ENCODE measurements around the gene PLIN4.

The PLIN4 gene

DNA sequence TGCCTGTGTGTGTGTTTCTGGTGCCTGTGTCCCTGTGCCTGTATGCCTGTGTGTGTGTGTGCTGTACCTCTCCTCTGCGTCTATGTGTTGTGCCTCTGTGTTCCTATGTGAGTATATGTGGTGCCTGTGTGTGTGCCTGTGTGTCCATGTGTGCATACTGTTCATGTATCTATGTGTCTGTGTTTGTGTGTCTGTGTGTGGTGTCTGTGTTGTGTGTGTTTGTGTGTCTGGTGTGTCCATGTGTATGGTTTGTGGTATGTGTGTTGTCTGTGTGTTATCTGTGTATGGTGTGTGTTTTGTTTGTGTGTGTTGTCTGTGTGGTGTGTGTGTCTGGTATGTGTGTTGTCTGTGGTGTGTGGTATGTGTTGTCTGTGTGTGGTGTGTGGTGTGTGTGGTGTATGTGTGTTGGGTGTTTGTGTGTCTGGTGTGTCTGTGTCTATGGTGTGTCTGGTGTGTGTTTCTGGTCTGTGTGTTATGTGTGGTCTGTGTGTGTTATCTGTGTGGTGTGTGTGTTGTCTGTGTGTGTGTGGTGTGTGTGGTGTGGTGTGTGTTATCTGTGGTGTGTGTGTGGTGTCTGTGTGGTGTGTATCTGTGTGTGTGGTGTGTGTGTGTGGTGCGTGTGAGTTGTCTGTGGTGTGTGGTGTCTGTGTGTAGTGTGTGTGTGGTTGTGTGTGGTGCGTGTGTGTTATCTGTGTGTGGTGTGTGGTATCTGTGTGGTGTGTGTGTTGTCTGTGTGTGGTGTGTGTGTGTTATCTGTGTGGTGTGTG, 25.8 kb downstream of the PLIN4 start:
- no peak for DNase-seq (ENCODE audit: low spot score)

DNA sequence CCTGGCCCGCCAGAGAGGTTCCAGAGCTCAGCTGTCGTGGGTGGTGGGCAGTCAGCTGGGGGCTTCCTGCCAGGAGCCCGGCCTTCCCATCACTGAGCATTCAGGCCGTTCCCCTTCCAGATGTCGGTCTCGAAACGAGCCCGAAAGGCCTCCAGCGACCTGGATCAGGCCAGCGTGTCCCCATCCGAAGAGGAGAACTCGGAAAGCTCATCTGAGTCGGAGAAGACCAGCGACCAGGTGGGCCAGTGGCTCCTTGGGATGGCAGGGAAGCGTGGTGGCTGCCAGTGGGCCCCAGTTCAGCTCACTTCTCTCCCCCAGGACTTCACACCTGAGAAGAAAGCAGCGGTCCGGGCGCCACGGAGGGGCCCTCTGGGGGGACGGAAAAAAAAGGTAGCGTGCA, 26.8 kb downstream of the PLIN4 start:
- DNase-seq (ENCODE audit: low spot score) = no peak

DNA sequence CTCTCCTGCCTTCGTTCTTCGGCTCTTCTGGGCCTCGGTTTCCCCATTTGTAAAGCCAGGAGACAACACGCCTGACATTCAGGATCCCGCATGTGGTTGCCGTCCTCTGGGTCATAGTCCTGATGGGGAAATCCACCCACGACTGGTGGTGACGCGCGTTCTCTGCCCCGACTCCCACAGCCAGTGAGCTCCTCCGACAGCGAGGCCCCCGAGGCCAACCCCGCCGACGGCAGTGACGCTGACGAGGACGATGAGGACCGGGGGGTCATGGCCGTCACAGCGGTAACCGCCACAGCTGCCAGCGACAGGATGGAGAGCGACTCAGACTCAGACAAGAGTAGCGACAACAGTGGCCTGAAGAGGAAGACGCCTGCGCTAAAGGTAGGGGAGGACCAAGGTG, 29.8 kb downstream of the PLIN4 start:
- DNase-seq (ENCODE audit: low spot score) = peak; percentile 3

GRCh38 chr19:4487572-4487971, 30.7 kb downstream of the PLIN4 start:
- DNase-seq (ENCODE audit: low spot score) = peak; percentile 3

DNA sequence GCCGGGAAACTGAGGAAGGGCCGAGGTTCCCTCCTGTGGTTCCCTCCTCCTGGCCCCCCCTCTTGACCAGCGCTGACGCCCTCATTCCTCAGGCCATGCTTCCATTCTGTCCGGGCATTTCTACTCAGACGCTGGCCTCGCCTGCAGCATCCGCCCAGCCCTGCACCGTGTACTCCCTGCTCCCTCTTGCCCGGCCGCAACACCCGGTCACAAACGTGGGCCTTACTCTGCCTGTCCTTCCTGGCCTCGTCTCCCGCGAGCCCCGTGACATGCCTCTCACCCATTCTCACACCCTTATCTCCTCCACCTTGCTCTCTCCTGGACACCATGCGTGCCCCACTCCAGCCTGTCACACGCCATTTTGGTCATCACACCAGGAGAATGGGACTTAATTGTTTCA, 34.9 kb downstream of the PLIN4 start:
- no peak for DNase-seq (ENCODE audit: low spot score)

DNA sequence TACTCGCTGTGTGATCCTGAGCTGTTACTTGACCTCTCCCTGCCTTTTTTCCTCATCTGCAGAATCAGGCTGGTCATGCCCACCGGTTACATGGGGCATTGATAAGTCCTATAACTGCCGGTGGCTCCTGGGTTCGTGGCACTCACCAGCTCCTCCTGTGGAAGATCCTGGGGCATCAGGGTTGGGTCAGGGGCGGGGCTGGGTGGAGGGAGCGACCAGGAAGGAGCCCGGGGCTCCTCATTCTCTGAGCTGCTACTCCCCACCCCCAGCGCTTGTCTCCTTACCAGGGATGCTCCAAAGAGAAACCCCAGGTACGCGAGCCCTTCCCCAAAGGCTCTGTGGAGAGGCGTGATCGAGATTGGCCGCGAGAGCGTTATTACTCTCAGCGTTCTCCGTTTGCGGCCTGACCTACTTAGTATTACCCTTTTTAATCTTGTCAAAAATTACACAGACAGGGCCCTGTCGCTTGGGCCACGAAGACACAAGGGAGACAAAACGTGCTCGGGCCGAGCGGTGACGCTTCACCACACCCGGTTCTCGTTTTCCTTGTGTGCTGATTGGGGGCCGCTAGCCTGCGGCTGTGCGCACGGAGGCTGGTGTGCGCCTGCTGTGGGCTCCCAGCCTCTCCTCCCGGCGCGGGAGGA, 35.4 kb downstream of the PLIN4 start:
- no peak for DNase-seq (ENCODE audit: low spot score)

DNA sequence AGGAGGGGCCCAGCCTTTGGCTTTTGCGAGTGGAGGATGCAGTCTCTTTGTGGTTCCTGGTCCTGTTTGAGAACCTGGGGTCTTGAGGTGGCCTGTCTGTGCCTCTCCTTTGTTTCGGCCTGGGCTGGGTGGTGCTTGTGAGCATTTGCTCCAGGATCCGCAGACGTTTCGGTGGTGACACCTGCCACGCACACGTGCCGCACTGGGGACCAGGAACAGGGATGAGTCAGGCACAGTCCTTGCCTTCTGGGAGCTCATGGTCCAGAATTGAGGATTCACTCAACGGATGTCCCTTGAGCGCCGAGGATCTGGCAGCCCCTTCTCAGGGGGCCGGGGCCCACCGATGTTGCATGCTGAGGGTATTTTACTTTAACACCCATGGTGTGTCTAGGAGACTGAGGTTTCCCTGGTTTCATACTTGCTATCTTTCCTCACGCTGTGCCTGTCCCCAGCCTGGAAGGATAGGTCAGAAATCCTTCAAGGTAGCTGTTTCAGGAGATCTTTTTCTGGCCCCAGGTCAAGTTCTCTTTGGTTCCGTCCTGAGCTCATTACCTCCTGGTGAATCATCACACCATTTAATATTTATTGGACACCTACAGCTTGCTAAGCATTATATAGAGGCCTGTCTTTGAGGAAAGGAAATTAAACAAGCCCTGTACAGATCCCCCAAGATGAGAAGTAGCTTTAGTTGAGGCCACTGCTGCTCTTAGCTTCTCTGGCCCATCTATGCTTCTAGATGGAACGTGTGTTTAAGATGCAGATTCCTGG, 41.1 kb downstream of the PLIN4 start:
- DNase-seq (ENCODE audit: low spot score) = no peak

DNA sequence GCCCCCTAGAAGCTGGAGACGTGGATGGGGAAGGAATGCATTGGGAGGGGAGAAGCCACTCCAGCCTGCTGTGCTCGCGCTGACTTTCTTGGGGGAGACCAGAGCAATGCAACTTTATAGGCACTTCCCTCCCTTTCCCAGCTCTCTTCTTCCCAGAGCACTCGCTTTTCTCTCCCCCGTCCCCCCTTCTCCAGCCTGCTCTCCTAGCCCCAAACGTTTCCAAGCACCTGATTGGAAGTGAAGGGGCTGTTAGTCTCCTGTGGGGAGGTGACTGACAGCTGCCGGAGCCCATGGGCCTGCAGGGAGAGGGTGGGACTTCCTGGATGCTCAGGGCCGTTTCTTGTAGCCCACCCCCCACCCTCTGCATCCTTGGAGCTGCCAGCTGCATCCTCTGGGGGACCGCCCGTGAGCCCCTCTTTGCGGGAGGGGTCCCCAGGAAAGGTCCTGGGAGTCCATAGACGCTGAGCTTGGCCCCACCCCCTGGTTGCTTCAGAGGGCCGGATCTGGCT, 43.7 kb downstream of the PLIN4 start:
- peak; percentile 73 for DNase-seq (ENCODE audit: low spot score)

DNA sequence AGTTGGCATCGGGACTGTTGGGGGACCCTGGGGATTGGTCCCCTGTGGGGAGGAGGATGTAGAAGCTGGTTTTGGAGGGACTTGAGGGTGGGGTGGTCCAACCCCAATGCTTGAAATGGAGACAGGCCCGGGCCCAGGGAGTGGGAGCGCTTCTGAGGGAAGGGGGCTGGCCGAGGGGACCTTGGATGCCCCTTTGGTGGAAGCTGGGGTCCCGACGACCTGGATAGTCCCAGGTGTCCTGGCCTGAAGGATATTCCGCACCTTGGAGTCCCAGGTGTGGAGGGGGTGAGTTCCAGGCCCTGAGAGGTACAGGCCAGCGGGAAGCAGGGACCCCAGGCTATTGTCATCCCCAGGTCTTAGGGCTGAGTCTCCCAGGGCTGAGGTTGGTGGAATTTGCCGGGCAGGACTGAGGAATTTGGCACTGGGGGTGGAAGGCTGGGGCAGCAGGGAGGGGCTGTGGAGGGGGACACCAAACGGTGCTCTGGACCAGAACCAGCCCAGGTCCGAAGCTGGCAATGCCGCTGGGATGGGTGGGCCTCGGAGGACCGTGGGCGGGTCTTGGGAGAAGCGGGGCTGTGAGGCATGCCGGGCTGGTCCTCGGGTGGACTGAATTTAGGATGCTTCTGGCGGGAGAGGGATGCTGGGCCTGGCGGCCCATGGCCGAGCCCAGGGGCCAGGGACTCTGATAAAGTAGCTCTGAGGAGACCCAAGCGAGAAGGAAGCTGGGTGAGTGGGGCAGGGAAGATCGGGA, 44.3 kb downstream of the PLIN4 start:
- peak; percentile 45 for DNase-seq (ENCODE audit: low spot score)

DNA sequence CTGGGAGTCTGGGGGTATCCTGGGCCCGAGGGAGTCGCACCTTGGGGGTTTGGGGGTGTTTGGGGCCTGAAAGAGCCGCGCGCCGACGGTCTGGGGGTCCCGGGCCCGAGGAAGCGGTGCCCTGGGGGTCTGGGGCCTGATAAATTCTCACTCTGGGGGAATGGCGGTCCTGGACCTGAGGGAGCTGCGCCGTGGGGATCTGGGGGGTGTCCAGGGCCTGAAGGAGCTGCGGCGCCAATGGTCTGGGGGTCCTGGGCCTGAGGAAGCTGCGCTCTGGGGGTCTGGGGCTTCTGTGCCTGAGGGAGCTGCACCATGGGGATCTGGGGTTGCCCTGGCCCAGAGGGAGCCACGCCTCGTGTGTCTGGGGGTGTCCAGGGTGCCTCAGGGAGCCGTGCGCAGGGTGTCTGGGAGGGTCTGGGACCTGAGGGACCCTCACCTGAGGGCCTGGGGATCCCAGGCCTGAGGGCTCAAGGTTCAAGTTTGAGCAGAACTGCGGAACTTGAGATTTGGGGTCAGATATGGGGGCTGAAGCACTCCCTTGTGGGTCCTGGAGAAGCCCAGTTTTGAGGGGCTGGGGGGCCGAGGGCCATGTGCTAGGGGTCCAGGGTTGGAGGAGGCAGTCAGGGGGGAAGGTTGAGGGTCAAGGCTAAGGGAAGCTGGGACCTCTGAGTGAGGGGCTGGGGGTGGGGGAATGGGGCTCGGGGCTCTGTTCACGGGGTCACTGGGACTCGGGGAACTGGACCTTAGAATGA, 45.1 kb downstream of the PLIN4 start:
- no peak for DNase-seq (ENCODE audit: low spot score)

GRCh38 chr19:4472174-4472974, 45.9 kb downstream of the PLIN4 start, which contains the start of gene HDGFL2:
Gene HDGFL2, plus strand, starts transcription at chr19:4472297. Its CDS starts 54 bp downstream, at chr19:4472351.
- no peak for DNase-seq (ENCODE audit: low spot score)

DNA sequence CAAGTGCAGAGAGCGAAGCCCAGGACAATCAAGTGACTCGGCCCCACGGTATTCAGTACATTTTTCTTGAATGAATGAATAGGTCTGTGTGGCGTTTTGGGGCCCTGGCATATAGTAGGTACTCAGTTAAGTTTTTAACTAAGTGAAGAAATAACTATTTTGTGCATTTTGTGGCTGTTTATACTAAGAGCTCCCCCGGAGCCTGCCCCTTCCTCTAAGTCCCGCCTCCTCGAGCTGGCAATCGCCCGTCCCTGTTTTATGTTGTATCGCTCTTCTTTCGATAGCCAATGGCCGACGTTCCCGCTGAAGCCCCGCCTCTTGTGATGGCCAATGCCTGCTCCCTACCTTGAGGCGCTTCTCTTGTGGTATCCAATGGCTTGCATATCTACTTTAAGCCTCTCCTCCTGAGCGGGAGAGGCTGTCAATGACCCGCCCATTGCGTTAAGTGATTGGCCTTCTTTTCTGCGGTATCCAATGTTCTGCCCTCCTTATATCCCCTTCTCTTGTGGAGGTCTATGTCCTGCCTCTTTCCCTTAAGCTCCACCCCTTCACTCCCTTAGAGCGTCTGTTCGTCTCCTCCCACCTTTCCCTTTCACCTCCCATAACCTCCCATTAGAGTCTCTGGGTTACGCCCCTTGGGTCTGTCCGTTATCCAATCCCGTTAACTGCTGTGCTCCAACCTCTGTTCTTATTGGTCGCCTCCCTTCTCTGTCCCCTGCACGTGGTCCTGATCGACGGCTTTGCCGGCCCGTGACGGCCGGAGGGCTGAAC, 46.7 kb downstream of the PLIN4 start:
- peak; percentile 99 for DNase-seq (ENCODE audit: low spot score)

DNA sequence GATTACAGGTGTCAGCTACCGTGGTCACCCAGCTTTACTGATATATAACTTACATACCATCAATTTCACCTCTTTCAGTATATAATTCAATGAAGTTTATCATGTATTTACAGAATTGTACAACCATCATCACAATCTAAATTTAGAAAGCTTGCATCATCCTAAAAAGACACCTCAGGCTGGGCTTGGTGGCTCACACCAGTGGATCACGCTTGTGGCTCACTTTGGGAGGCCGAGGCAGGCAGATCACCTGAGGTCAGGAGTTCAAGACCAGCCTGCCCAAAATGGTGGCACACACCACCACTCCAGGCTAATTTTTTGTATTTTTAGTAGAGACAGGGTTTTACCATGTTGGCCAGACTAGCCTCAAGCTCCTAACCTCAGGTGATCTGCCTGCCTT, 50.5 kb downstream of the PLIN4 start:
- DNase-seq (ENCODE audit: low spot score) = no peak

DNA sequence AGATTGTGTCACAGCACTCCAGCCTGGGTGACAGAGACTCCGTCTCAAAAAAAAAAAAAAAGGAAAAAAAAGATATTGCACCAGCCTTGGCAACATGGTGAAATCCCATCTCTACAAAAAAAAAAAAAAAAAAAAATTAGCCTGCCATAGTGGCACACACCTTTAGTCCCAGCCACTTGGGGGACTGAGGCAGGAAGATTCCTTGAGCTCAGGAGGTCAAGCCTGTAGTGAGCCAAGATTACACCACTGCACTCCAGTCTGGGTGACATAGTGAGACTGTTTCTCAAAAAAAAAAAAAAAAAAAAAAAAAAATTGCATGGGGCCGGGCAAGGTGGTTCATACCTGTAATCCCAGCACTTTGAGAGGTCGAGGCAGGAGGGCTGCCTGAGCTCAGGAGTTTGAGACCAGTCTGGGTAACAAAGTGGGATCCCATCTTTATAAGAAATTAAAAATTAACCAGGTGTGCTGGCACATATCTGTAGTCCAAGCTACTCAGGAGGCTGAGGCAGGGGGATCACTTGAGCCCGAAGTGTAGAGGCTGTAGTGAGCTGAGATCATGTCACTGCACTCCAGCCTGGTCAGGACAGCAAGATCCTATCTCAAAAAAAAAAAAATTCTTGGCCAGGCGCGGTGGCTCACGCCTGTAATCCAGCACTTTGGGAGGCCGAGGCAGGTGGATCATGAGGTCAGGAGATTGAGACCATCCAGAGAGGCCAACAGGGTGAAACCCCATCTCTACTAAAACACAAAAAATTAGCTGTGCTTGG, 53.3 kb downstream of the PLIN4 start:
- DNase-seq (ENCODE audit: low spot score) = no peak

- peak; percentile 97 for DNase-seq (ENCODE audit: low spot score)
Measured at GRCh38 chr19:4457654-4458395, 60.5 kb downstream of the PLIN4 start, which contains the start of gene UBXN6. Gene UBXN6, minus strand, starts transcription at chr19:4457794. Its CDS starts 97 bp downstream, at chr19:4457697.

DNA sequence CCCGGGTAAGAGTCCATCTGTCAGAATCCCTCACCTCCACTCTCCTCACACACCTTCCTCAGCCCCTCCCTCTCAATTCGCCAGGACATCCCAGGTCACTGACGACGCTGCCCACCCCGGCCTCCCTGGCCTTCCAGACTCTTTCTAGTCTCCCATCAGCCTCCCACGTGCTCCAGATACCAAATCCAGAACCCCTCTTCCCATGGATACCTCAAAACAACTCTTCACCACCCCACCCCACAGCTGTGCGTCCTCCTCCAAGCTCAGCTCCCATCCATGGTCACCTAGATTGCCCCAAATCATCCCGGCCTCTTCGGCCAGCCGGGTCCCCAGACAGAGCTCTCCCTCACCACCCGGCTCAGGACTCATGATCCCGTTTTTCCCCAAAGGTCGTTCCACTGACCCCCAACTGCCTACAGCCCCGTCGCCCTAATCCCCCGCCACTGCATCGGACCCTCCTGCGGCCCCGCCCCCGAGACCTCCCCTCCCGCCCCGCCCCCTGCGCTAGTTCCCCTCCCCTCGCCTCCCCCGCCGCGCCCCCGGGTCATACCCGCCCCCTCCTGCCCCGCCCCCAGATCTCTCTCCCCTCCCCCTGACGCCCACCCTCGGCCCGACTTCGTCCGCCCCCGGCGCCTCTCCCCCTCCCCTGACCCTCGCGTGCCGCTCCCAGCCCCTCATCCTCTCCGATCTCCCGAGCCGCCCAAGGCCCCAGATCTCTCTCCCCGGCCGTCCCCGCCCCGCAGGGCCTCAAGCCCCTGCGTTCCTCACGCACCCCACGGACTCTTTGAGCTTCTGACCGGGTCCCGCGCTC, 61.2 kb downstream of the PLIN4 start:
- DNase-seq (ENCODE audit: low spot score) = peak; percentile 85

- DNase-seq (ENCODE audit: low spot score) = peak; percentile 54
Measured at GRCh38 chr19:4456476-4456842, 61.8 kb downstream of the PLIN4 start.
